Neuronal stem cell (in vitro differentiated cells): ENCODE measurements around the gene ATXN10.
A peak's percentile ranks its signal among the peaks of the same experiment; 100 is the strongest.

Experiments used
- DNase-seq: peaks from one replicate; pipeline ENCODE4 v3.0.0-alpha.2; 2013; ENCODE audit warnings: low spot score
- H2AFZ ChIP-seq: one replicate; pipeline ENCODE4 v1.6.1; 2013; ENCODE audit warnings: mild to moderate bottlenecking, low read length, inconsistent platforms
- H2AK5ac ChIP-seq: 2 replicates; pipeline ENCODE4 v1.6.1; 2013; ENCODE audit warnings: low read depth, mild to moderate bottlenecking, inconsistent platforms, low read length, moderate library complexity, mixed read lengths
- H2BK120ac ChIP-seq: 2 replicates; pipeline ENCODE4 v1.6.1; 2013; ENCODE audit warnings: low read depth, mild to moderate bottlenecking, inconsistent platforms, low read length, moderate library complexity, mixed read lengths
- H2BK12ac ChIP-seq: one replicate; pipeline ENCODE4 v1.6.1; 2013; ENCODE audit warnings: low read length, inconsistent platforms
- H2BK15ac ChIP-seq: 2 replicates; pipeline ENCODE4 v1.6.1; 2013; ENCODE audit warnings: mild to moderate bottlenecking, low read length, inconsistent platforms, mixed read lengths
- H2BK5ac ChIP-seq: one replicate; pipeline ENCODE4 v1.6.1; 2013; ENCODE audit warnings: inconsistent platforms, mild to moderate bottlenecking, low read length, moderate library complexity
- H3K14ac ChIP-seq: one replicate; pipeline ENCODE4 v1.6.1; 2013; ENCODE audit warnings: low read length, inconsistent platforms
- H3K18ac ChIP-seq: 2 replicates; pipeline ENCODE4 v1.6.1; 2013; ENCODE audit warnings: low read length, inconsistent platforms
- H3K23ac ChIP-seq: 2 replicates; pipeline ENCODE4 v1.6.1; 2013; ENCODE audit warnings: low read depth, mild to moderate bottlenecking, mixed read lengths, low read length, inconsistent platforms; ENCODE audit not compliant: poor library complexity
- H3K27ac ChIP-seq: replicated peaks from 3 replicates; pipeline ENCODE4 v1.5.1; 2013; ENCODE audit warnings: low read length, inconsistent platforms
- H3K27me3 ChIP-seq, 3 experiments: 2 replicates each; pipeline ENCODE4 v1.6.1; 2013; ENCODE audit warnings: low read length in 3 of 3, mild to moderate bottlenecking in 2 of 3, inconsistent platforms in 1 of 3, low read depth in 1 of 3, mixed read lengths in 1 of 3, moderate library complexity in 1 of 3; ENCODE audit not compliant: control insufficient read depth in 3 of 3, insufficient read depth in 3 of 3
- H3K36me3 ChIP-seq, 2 donors: replicated peaks in 1 of 2; 2 replicates each; pipeline ENCODE4 v1.6.1; 2013; ENCODE audit warnings: low read length in 2 of 2; ENCODE audit not compliant: control insufficient read depth in 2 of 2, insufficient read depth in 2 of 2
- H3K4ac ChIP-seq: 2 replicates; pipeline ENCODE4 v1.6.1; 2013; ENCODE audit warnings: inconsistent platforms, mild to moderate bottlenecking, low read length, moderate library complexity
- H3K4me1 ChIP-seq, 2 donors: 1 replicate in 1 of 2; 2 replicates in 1 of 2; pipeline ENCODE4 v1.6.1; 2013; ENCODE audit warnings: low read length in 2 of 2, low read depth in 1 of 2; ENCODE audit not compliant: control insufficient read depth in 2 of 2, insufficient read depth in 1 of 2
- H3K4me2 ChIP-seq: one replicate; pipeline ENCODE4 v1.6.1; 2013; ENCODE audit warnings: mild to moderate bottlenecking, low read length, inconsistent platforms; ENCODE audit not compliant: insufficient read depth, poor library complexity, severe bottlenecking
- H3K4me3 ChIP-seq, 2 donors: 2 replicates each; pipeline ENCODE4 v1.5.1; 2013; ENCODE audit warnings: low read length in 2 of 2, mild to moderate bottlenecking in 2 of 2, inconsistent platforms in 1 of 2, moderate library complexity in 1 of 2
- H3K79me1 ChIP-seq: one replicate; pipeline ENCODE4 v1.6.1; 2013; ENCODE audit warnings: low read depth, mild to moderate bottlenecking, inconsistent platforms, low read length, moderate library complexity
- H3K9ac ChIP-seq: one replicate; pipeline ENCODE4 v1.6.1; 2013; ENCODE audit warnings: mild to moderate bottlenecking, low read depth, low read length, inconsistent platforms; ENCODE audit not compliant: poor library complexity
- H3K9me3 ChIP-seq, 2 donors: replicated peaks in 1 of 2; 2 replicates each; pipeline versions ENCODE3 to v1.6.1; 2013; ENCODE audit warnings: low read length in 2 of 2, mild to moderate bottlenecking in 2 of 2, inconsistent platforms in 1 of 2, low read depth in 1 of 2, mixed read lengths in 1 of 2, moderate library complexity in 1 of 2; ENCODE audit not compliant: control insufficient read depth in 2 of 2, insufficient read depth in 1 of 2
- H4K8ac ChIP-seq: one replicate; pipeline ENCODE4 v1.6.1; 2013; ENCODE audit warnings: low read depth, mild to moderate bottlenecking, inconsistent platforms, low read length, moderate library complexity
- H4K91ac ChIP-seq: one replicate; pipeline ENCODE4 v1.6.1; 2013; ENCODE audit warnings: low read length, low read depth, mild to moderate bottlenecking, inconsistent platforms; ENCODE audit not compliant: poor library complexity
- WGBS, 2 donors: extraction: QIAGEN DNeasy Blood & Tissue Kit; methylation state at CpG; one replicate each; pipeline ENCODE4 v1.1.7; 2013; ENCODE audit warnings: missing lambda C conversion rate in 2 of 2, mixed read lengths in 1 of 2; ENCODE audit not compliant: insufficient read length in 2 of 2, insufficient replicate concordance in 1 of 2; ENCODE audit errors: extremely low coverage in 2 of 2; 5-methylcytosine and 5-hydroxymethylcytosine counted together

ATXN10 gene

GRCh38 chr22:45758603-45759002 is 87.0 kb downstream of the ATXN10 start:
- Histone ChIP-seq H3K4ac (no peak overlapping the region), H3K36me3 (peaks cover 7 to 49% of the 10 kb centered on the region in 2 donors), H3K23ac (no peak overlapping the region), H3K18ac (no peak overlapping the region), H3K79me1 (peaks cover 7% of the 10 kb centered on the region), H2AK5ac (no peak overlapping the region), H3K27ac (no peak overlapping the region), H3K14ac (no peak overlapping the region), H3K4me1 (peaks cover 5 to 20% of the 10 kb centered on the region in 2 donors), H2BK12ac (no peak overlapping the region), H3K4me3 (no peak overlapping the region), H3K4me2 (no peak overlapping the region), H2BK15ac (no peak overlapping the region), H3K9ac (no peak overlapping the region), H3K9me3 (peaks cover 6 to 10% of the 10 kb centered on the region in 2 donors), H4K8ac (no peak overlapping the region), H2BK5ac (no peak overlapping the region), H2BK120ac (no peak overlapping the region), H3K27me3 (no peaks in the 10 kb centered on the region), H2AFZ (no peak overlapping the region), H4K91ac (no peak overlapping the region)
- DNase-seq = no peak
- no CpG with 5 or more reads among the region's 7 CpGs for WGBS, 2 donors

- Histone ChIP-seq H3K4me1 (peaks cover 5 to 27% of the 10 kb centered on the region in 2 donors), H3K9ac (no peak overlapping the region), H2BK120ac (no peak overlapping the region), H4K8ac (no peak overlapping the region), H2AFZ (no peak overlapping the region), H3K4me2 (no peak overlapping the region), H3K36me3 (peaks cover 5 to 53% of the 10 kb centered on the region in 2 donors), H3K9me3 (peaks cover 6 to 14% of the 10 kb centered on the region in 2 donors), H3K23ac (no peak overlapping the region), H4K91ac (no peak overlapping the region), H2BK12ac (no peak overlapping the region), H3K18ac (no peak overlapping the region), H3K4me3 (no peak overlapping the region), H3K27ac (no peak overlapping the region), H3K14ac (no peak overlapping the region), H3K79me1 (peaks cover 7% of the 10 kb centered on the region), H3K27me3 (no peaks in the 10 kb centered on the region), H2BK5ac (no peak overlapping the region), H2BK15ac (no peak overlapping the region), H3K4ac (no peak overlapping the region), H2AK5ac (no peak overlapping the region)
- no peak for DNase-seq
- WGBS, 2 donors = no CpG with 5 or more reads among the region's 2 CpGs
These were observed 89.0 kb downstream of the ATXN10 start for GRCh38 chr22:45760682-45761081.

DNA sequence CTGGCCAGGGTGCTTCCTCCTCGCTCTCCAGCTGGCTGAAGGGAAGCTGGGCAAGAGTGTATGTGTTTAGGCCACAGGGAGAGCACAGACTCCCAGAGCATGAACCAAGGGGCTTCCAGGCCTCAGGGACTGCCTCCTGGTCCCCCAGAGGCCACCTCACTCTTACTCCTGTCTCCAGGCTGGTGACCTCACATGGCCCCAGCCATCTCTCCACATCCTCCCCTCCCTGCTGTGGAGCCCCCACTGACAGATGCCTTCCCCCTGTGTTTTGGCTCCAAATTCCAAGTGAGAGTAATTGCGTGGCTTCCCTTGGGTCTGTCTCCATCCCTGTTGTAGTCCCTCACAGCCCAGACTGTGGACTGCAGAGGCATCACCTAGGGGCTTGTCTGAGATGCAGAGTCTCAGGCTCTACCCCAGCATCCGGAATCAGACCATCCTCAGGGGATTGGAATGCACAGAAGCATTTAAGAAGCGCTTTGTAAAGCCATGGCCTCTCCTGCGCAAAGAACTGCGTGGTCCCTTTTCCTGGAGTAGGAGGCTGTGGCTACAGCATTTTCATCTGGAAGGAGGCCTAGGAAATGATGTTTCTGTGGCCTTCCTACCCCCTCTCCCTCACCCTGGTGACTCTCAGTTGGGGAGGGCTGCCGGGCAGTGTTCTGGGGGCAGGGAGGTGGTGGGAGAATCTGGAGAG is 91.1 kb downstream of the ATXN10 start:
- Histone ChIP-seq H4K91ac (no peak overlapping the region), H3K27ac (no peak overlapping the region), H4K8ac (no peak overlapping the region), H3K4me1 (peaks cover 5 to 23% of the 10 kb centered on the region in 2 donors), H2BK5ac (no peak overlapping the region), H2BK12ac (no peak overlapping the region), H2AK5ac (no peak overlapping the region), H3K14ac (no peak overlapping the region), H3K4me2 (no peak overlapping the region), H2AFZ (no peak overlapping the region), H3K27me3 (no peaks in the 10 kb centered on the region), H2BK15ac (no peak overlapping the region), H3K9ac (no peak overlapping the region), H3K9me3 (peaks cover 10 to 27% of the 10 kb centered on the region in 2 donors), H3K79me1 (peaks cover 7% of the 10 kb centered on the region), H3K4ac (no peak overlapping the region), H3K36me3 (peaks cover 5 to 62% of the 10 kb centered on the region in 2 donors), H2BK120ac (no peak overlapping the region), H3K23ac (no peak overlapping the region), H3K4me3 (no peak overlapping the region), H3K18ac (peak overlapping the region; percentile 76)
- DNase-seq = no peak
- WGBS, 2 donors = no CpG with 5 or more reads among the region's 7 CpGs

GRCh38 chr22:45763236-45763624 is 91.6 kb downstream of the ATXN10 start:
- H2BK15ac ChIP-seq = no peak overlapping the region
- H2BK12ac ChIP-seq = no peak overlapping the region

More at GRCh38 chr22:45763236-45763624, 91.6 kb downstream of the ATXN10 start:
- Histone ChIP-seq H2BK120ac (no peak overlapping the region), H3K23ac (no peak overlapping the region), H3K9me3 (peaks cover 10 to 27% of the 10 kb centered on the region in 2 donors), H3K18ac (peak overlapping the region; percentile 15), H2AK5ac (no peak overlapping the region), H3K4me3 (no peak overlapping the region), H3K14ac (no peak overlapping the region), H3K4me2 (no peak overlapping the region), H3K4me1 (peaks cover 5 to 22% of the 10 kb centered on the region in 2 donors), H3K79me1 (peaks cover 4% of the 10 kb centered on the region), H3K27me3 (no peaks in the 10 kb centered on the region), H4K8ac (no peak overlapping the region), H3K4ac (no peak overlapping the region), H2AFZ (no peak overlapping the region), H3K36me3 (peaks cover 5 to 60% of the 10 kb centered on the region in 2 donors), H3K27ac (no peak overlapping the region), H4K91ac (no peak overlapping the region), H2BK5ac (no peak overlapping the region), H3K9ac (no peak overlapping the region)
- no peak for DNase-seq
- WGBS, 2 donors = no CpG with 5 or more reads among the region's 10 CpGs
